T-helper 17 cell (primary cell): ENCODE results near the gene SAMD11. TPM values are rescaled to one million over a fixed set of nuclear protein-coding genes. Genes with fewer than 3 reads are reported as not detected.
"Not testable (repeated sequence)": the region's sequence is repeated elsewhere in the genome, so short reads cannot be mapped to it uniquely, and the experiment has no call there.

ENCODE experiments used
- ATAC-seq: fragments of 150-1000 bp; cut with Tn5 transposase; 2 replicates; pipeline ENCODE4 v1.10.0; 2021; ENCODE audit warnings: mild to moderate bottlenecking, moderate library complexity
- DNase-seq, 3 donors: peaks; one replicate each; pipeline versions ENCODE4 v3.0.0 to v3.0.0-alpha.2; 2020 to 2021
- H3K9me3 ChIP-seq: one replicate; pipeline ENCODE4 v1.7.0; 2013; ENCODE audit warnings: low read length, mild to moderate bottlenecking; ENCODE audit not compliant: control insufficient read depth, poor library complexity, severe bottlenecking
- H3K27ac Mint-ChIP-seq: one replicate; pipeline ENCODE4 v1.8.0; 2022; ENCODE audit warnings: mild to moderate bottlenecking, moderate library complexity, mixed read lengths
- H3K27me3 Mint-ChIP-seq: one replicate; pipeline ENCODE4 v1.8.0; 2022; ENCODE audit warnings: mixed read lengths
- H3K36me3 Mint-ChIP-seq: one replicate; pipeline ENCODE4 v1.8.0; 2022; ENCODE audit warnings: low read depth, mixed read lengths
- H3K4me1 Mint-ChIP-seq: one replicate; pipeline ENCODE4 v1.8.0; 2022; ENCODE audit warnings: mild to moderate bottlenecking, mixed read lengths
- H3K4me3 Mint-ChIP-seq: one replicate; pipeline ENCODE4 v1.8.0; 2022; ENCODE audit warnings: mild to moderate bottlenecking, moderate library complexity, mixed read lengths
- total RNA-seq, 4 donors: library from RNA in 2 of 4; stranded (reverse) in 2 of 4; gene quantifications; one replicate each; pipeline ENCODE4 v1.2.3 and lab custom pipeline; 2022 to 2026

SAMD11 gene
- total RNA-seq, 2 donors from 2014 or later: not detected

- no peaks in the 10 kb centered on the region for H3K36me3 Mint-ChIP-seq
- no peak overlapping the region for H3K27ac Mint-ChIP-seq
- peaks cover 55% of the 10 kb centered on the region for H3K27me3 Mint-ChIP-seq
- no peaks in the 10 kb centered on the region for H3K9me3 ChIP-seq
- H3K4me1 Mint-ChIP-seq: no peaks in the 10 kb centered on the region
- H3K4me3 Mint-ChIP-seq: no peak overlapping the region
- DNase-seq (no peak), ATAC-seq (no peak)
Measured at GRCh38 chr1:984476-984814, 60.7 kb downstream of the SAMD11 start.

- ATAC-seq: no peak
- peaks cover 62% of the 10 kb centered on the region for H3K27me3 Mint-ChIP-seq
- H3K9me3 ChIP-seq: no peaks in the 10 kb centered on the region
- H3K4me1 Mint-ChIP-seq: no peaks in the 10 kb centered on the region
- H3K36me3 Mint-ChIP-seq: no peaks in the 10 kb centered on the region
- DNase-seq: no peak
- H3K27ac Mint-ChIP-seq: no peak overlapping the region
- no peak overlapping the region for H3K4me3 Mint-ChIP-seq
Measured at GRCh38 chr1:985126-985525, 61.4 kb downstream of the SAMD11 start.

- H3K4me1 Mint-ChIP-seq, H3K4me3 Mint-ChIP-seq, H3K36me3 Mint-ChIP-seq, H3K27ac Mint-ChIP-seq, H3K9me3 ChIP-seq, DNase-seq, ATAC-seq: not testable (repeated sequence)
- peaks cover 64% of the 10 kb centered on the region for H3K27me3 Mint-ChIP-seq
Measured at GRCh38 chr1:988061-988460, 64.3 kb downstream of the SAMD11 start.

- not testable (repeated sequence) for H3K4me1 Mint-ChIP-seq, DNase-seq, H3K27ac Mint-ChIP-seq, ATAC-seq, H3K36me3 Mint-ChIP-seq, H3K9me3 ChIP-seq, H3K4me3 Mint-ChIP-seq
- H3K27me3 Mint-ChIP-seq: peaks cover 49% of the 10 kb centered on the region
Measured at GRCh38 chr1:991275-991674, 67.6 kb downstream of the SAMD11 start.

GRCh38 chr1:991895-992294, 68.2 kb downstream of the SAMD11 start:
- Mint-ChIP-seq H3K36me3 (peaks cover 2% of the 10 kb centered on the region), H3K27ac (no peak overlapping the region), H3K4me1 (peaks cover 3% of the 10 kb centered on the region), H3K4me3 (no peak overlapping the region), H3K27me3 (peaks cover 46% of the 10 kb centered on the region)
- H3K9me3 ChIP-seq: no peaks in the 10 kb centered on the region
- ATAC-seq (no peak), DNase-seq (no peak)

- no peak for DNase-seq
- Mint-ChIP-seq H3K36me3 (peaks cover 2% of the 10 kb centered on the region), H3K4me3 (no peak overlapping the region), H3K4me1 (peaks cover 6% of the 10 kb centered on the region), H3K27me3 (peaks cover 46% of the 10 kb centered on the region), H3K27ac (no peak overlapping the region)
- ATAC-seq: no peak
- no peaks in the 10 kb centered on the region for H3K9me3 ChIP-seq
Measured at GRCh38 chr1:992362-992761, 68.6 kb downstream of the SAMD11 start.

- Mint-ChIP-seq H3K27ac (no peak overlapping the region), H3K4me1 (peaks cover 9% of the 10 kb centered on the region), H3K4me3 (no peak overlapping the region), H3K27me3 (peaks cover 36% of the 10 kb centered on the region), H3K36me3 (peaks cover 2% of the 10 kb centered on the region)
- H3K9me3 ChIP-seq: no peaks in the 10 kb centered on the region
- ATAC-seq (no peak), DNase-seq (no peak)
Measured at GRCh38 chr1:993379-993995, 69.8 kb downstream of the SAMD11 start.

Other genes starting within 250 kb of the SAMD11 start
- gene OR4F16, start 237.3 kb upstream of the SAMD11 start, total RNA-seq: not detected
- gene NOC2L, start 35.3 kb downstream of the SAMD11 start, total RNA-seq: 10 to 100 TPM; 45.2 to 51.7 TPM
- 10 to 100 TPM; 16.1 to 16.6 TPM for gene KLHL17, start 36.7 kb downstream of the SAMD11 start, total RNA-seq
- 1 to 10 TPM; 3.4 to 4.3 TPM for gene PLEKHN1, start 42.6 kb downstream of the SAMD11 start, total RNA-seq
- not detected for gene PERM1, start 58.2 kb downstream of the SAMD11 start, total RNA-seq
- gene HES4, start 76.2 kb downstream of the SAMD11 start, total RNA-seq: 10 to 100 TPM in 1 of 2 donors, 1 to 10 TPM in 1; 9.6 to 10.5 TPM
- 10 to 100 TPM; 19.5 to 52.1 TPM for gene ISG15, start 89.6 kb downstream of the SAMD11 start, total RNA-seq
- 1 to 10 TPM; 1.2 to 1.4 TPM for gene AGRN, start 96.2 kb downstream of the SAMD11 start, total RNA-seq
- gene RNF223, start 150.4 kb downstream of the SAMD11 start, total RNA-seq: not detected
- 10 to 100 TPM; 13.4 to 17.1 TPM for gene C1orf159, start 192.2 kb downstream of the SAMD11 start, total RNA-seq
- gene TTLL10, start 250.0 kb downstream of the SAMD11 start, total RNA-seq: 1 to 10 TPM in 1 of 2 donors, under 1 TPM in 1; 0.86 to 2.5 TPM